ENCODE data around the gene ALDH6A1.

GRCh38 chr14:74077401-74077800, 6.9 kb downstream of the ALDH6A1 start:
- TF ChIP-seq CTCF (IDR thresholded peaks at IDR 0.05) (no peak), POLR2A (IDR thresholded peaks at IDR 0.05) (no peak)

Measured in lower leg skin (tissue), 3 donors.